ENCODE data around the gene MRPS18C.
"Not testable (repeated sequence)": the region's sequence is repeated elsewhere in the genome, so short reads cannot be mapped to it uniquely, and the experiment has no call there.

The MRPS18C gene

GRCh38 chr4:83498187-83498586 is 42.3 kb downstream of the MRPS18C start:
- ATAC-seq (no peak), DNase-seq (no peak)

GRCh38 chr4:83501671-83502070 is 45.8 kb downstream of the MRPS18C start:
- DNase-seq, ATAC-seq: not testable (repeated sequence)

GRCh38 chr4:83503974-83504373 is 48.1 kb downstream of the MRPS18C start:
- ATAC-seq (no peak), DNase-seq (no peak)

- DNase-seq: no peak
- ATAC-seq: no peak
These were observed 48.6 kb downstream of the MRPS18C start for GRCh38 chr4:83504503-83504902.

GRCh38 chr4:83504996-83505395 is 49.1 kb downstream of the MRPS18C start:
- DNase-seq (no peak), ATAC-seq (no peak)

- DNase-seq: peak; percentile 66
- ATAC-seq: peak; percentile 57
These were observed 53.3 kb downstream of the MRPS18C start for GRCh38 chr4:83509156-83509585.

- DNase-seq (no peak), ATAC-seq (no peak)
These were observed 54.6 kb downstream of the MRPS18C start for GRCh38 chr4:83510442-83510841.
